TTC549 (cell line): Measurements from ENCODE around the gene RAB23.
"Not testable (repeated sequence)": the region's sequence is repeated elsewhere in the genome, so short reads cannot be mapped to it uniquely, and the experiment has no call there.

Experiments
- FAIRE-seq: peaks from 2 replicates; lab custom pipeline; 2012; peaks lifted over from hg19 to GRCh38; lab: Jason Lieb, UNC

RAB23 gene

GRCh38 chr6:57221936-57222742, at the start of gene RAB23:
Gene RAB23, minus strand, starts transcription at chr6:57222307. Its CDS starts 11,927 bp downstream, at chr6:57210380.
- FAIRE-seq, result no peak

GRCh38 chr6:57268294-57268640, 46.2 kb upstream of the RAB23 start:
- no peak for FAIRE-seq

- FAIRE-seq, result peak; percentile 33
These were observed 45.6 kb upstream of the RAB23 start for GRCh38 chr6:57267586-57268293.

- FAIRE-seq, result no peak
These were observed 43.7 kb upstream of the RAB23 start for GRCh38 chr6:57265755-57266221.

GRCh38 chr6:57263739-57264138, 41.6 kb upstream of the RAB23 start:
- FAIRE-seq, result no peak

- FAIRE-seq, result no peak
These were observed 41.0 kb upstream of the RAB23 start for GRCh38 chr6:57262901-57263694.

- FAIRE-seq, result no peak
These were observed 40.4 kb upstream of the RAB23 start for GRCh38 chr6:57262488-57262887.

GRCh38 chr6:57261926-57262325, 39.8 kb upstream of the RAB23 start:
- FAIRE-seq, result no peak

- FAIRE-seq, result no peak
These were observed 37.0 kb upstream of the RAB23 start for GRCh38 chr6:57259064-57259463.

- FAIRE-seq, result no peak
These were observed 35.9 kb upstream of the RAB23 start for GRCh38 chr6:57257911-57258541.

GRCh38 chr6:57256541-57256940, 34.4 kb upstream of the RAB23 start:
- no peak for FAIRE-seq

- FAIRE-seq, result no peak
These were observed 33.5 kb upstream of the RAB23 start for GRCh38 chr6:57255451-57256169.

GRCh38 chr6:57254055-57254717, 32.1 kb upstream of the RAB23 start:
- FAIRE-seq, result no peak

- FAIRE-seq, result no peak
These were observed 30.9 kb upstream of the RAB23 start for GRCh38 chr6:57252975-57253374.

- no peak for FAIRE-seq
These were observed 30.0 kb upstream of the RAB23 start for GRCh38 chr6:57252137-57252536.

- FAIRE-seq, result no peak
These were observed 28.2 kb upstream of the RAB23 start for GRCh38 chr6:57250348-57250747.

- FAIRE-seq, result no peak
These were observed 26.3 kb upstream of the RAB23 start for GRCh38 chr6:57248311-57248895.

GRCh38 chr6:57247603-57248002, 25.5 kb upstream of the RAB23 start:
- FAIRE-seq, result no peak

- no peak for FAIRE-seq
These were observed 24.2 kb upstream of the RAB23 start for GRCh38 chr6:57246307-57246706.

GRCh38 chr6:57243954-57244353, 21.8 kb upstream of the RAB23 start:
- FAIRE-seq, result no peak

- FAIRE-seq, result not testable (repeated sequence)
These were observed 21.4 kb upstream of the RAB23 start for GRCh38 chr6:57243526-57243925.
